ENCODE results near the gene MAP6.

Gene MAP6

DNA sequence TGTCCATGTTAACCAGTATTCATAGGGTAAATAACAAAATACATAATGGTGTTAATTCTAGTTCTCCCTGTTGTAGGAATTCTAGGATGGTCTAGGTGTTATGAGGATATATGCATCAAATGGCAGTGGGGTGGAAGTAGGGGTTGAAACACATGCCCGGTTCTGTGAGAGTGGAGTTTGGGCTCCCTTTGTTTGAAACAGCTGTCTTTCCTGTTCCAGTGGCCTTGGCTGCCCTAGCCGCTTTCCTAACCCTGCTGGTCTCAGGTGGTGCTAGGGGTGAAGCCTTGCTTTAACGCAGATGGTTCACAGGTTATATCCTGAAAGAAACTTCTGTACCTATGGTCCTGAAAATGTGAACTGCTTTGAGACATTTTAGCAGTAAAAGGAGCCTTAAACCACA, 68.5 kb downstream of the MAP6 start:
- no peak overlapping the region for H3K27ac ChIP-seq
- no peaks in the 10 kb centered on the region for H3K27me3 ChIP-seq (ENCODE audit: insufficient read depth, low read depth, severe bottlenecking)
- no peak overlapping the region for H3K4me3 ChIP-seq (ENCODE audit: low read depth, low read length)
- no peaks in the 10 kb centered on the region for H3K36me3 ChIP-seq
- no peak for DNase-seq
- no peaks in the 10 kb centered on the region for H3K9me3 ChIP-seq (ENCODE audit: severe bottlenecking)
- no peak for TF ChIP-seq CTCF (IDR thresholded peaks at IDR 0.05; ENCODE audit: low read depth, low read length)

DNA sequence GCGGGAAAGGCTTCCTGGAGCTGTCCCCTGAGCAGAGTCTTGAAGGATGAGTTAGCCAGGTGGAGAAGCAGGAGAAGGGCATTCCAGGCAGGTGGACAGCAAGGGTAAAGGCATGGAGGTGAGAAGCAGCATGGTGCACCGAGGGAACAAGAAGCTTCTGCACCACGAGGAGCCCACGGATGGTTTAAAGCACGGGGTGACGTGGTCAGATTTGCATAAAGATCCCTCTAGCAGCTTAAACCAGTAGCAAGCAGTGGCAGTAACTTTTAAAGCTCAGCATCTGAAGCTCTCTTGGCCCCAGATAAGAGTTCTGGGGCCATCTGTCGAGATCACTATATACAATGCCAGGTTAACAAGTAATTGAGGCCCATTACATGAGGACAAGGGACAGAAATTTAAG, 69.9 kb downstream of the MAP6 start:
- Histone ChIP-seq H3K9me3 (ENCODE audit: severe bottlenecking) (no peaks in the 10 kb centered on the region), H3K27ac (peak overlapping the region; percentile 24), H3K4me3 (ENCODE audit: low read depth, low read length) (no peak overlapping the region), H3K36me3 (no peaks in the 10 kb centered on the region), H3K27me3 (ENCODE audit: insufficient read depth, low read depth, severe bottlenecking) (no peaks in the 10 kb centered on the region)
- TF ChIP-seq CTCF (IDR thresholded peaks at IDR 0.05; ENCODE audit: low read depth, low read length) = no peak
- no peak for DNase-seq

DNA sequence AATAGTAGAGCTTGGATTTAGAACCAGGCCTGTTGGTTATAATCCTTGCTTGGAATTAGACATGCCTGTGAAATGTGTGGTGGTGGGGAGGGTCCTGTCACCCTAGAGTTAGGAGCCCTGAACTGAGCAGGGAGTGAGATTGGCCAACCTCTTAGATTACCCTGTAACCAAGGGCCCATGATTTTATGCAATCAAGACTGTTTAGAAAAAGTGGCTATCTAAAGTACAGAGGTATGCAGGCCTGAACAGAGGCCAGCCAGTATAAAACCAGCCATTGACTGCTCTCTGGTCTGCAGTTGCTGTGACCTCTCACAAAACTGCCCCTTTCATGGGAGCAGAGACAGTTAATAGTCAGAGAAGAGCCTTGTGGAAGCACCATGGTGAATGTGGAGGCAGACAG, 70.6 kb downstream of the MAP6 start:
- Histone ChIP-seq H3K27ac (peak overlapping the region; percentile 24), H3K4me3 (ENCODE audit: low read depth, low read length) (no peak overlapping the region), H3K36me3 (no peaks in the 10 kb centered on the region), H3K9me3 (ENCODE audit: severe bottlenecking) (no peaks in the 10 kb centered on the region), H3K27me3 (ENCODE audit: insufficient read depth, low read depth, severe bottlenecking) (no peaks in the 10 kb centered on the region)
- TF ChIP-seq CTCF (IDR thresholded peaks at IDR 0.05; ENCODE audit: low read depth, low read length) = no peak
- no peak for DNase-seq

DNA sequence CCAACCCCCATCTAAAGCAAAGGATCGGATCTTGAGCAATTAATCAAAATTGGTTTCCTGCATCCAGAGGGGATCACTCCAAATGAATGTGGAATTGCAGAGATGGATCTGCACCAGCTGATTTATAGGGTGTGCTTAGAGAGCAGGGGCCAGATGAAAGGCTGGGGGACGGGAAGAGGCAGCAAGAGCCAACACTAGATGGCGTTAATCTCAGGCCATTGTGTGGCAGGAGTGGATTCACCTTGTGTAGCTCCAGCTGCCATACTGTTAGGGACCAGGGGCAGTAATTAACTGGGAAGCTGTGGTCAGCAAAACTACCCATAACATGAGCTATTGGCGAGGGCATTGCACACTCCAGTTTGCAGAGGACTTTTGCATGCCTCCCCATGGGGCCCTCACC, 71.2 kb downstream of the MAP6 start:
- Histone ChIP-seq H3K36me3 (no peaks in the 10 kb centered on the region), H3K9me3 (ENCODE audit: severe bottlenecking) (no peaks in the 10 kb centered on the region), H3K27me3 (ENCODE audit: insufficient read depth, low read depth, severe bottlenecking) (no peaks in the 10 kb centered on the region), H3K27ac (no peak overlapping the region), H3K4me3 (ENCODE audit: low read depth, low read length) (no peak overlapping the region)
- TF ChIP-seq CTCF (IDR thresholded peaks at IDR 0.05; ENCODE audit: low read depth, low read length) = peak; percentile 92
- DNase-seq = peak; percentile 74

DNA sequence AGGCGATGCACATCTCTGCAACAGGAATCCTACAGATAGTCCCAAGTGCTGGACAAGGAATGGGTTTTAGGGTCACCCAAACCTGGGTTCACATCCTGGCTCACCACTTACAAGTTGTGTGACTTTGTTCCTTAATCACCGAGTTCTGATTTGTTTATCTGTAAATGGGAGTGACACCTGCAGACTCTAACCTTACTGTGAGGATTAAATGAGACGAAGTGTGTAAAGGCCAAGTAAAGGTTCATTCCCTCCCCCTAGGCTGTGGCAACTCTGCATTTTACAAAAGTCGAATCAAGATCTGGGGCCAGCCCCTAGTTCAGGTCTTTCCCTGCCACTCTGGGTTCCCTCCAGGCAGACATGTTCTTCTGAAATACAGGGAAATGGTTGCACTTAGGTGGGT, 71.9 kb downstream of the MAP6 start:
- Histone ChIP-seq H3K4me3 (ENCODE audit: low read depth, low read length) (no peak overlapping the region), H3K36me3 (no peaks in the 10 kb centered on the region), H3K27me3 (ENCODE audit: insufficient read depth, low read depth, severe bottlenecking) (no peaks in the 10 kb centered on the region), H3K27ac (no peak overlapping the region), H3K9me3 (ENCODE audit: severe bottlenecking) (no peaks in the 10 kb centered on the region)
- TF ChIP-seq CTCF (IDR thresholded peaks at IDR 0.05; ENCODE audit: low read depth, low read length) = no peak
- no peak for DNase-seq

GRCh38 chr11:75595429-75595828, 73.4 kb downstream of the MAP6 start:
- Histone ChIP-seq H3K27ac (no peak overlapping the region), H3K4me3 (ENCODE audit: low read depth, low read length) (no peak overlapping the region), H3K36me3 (no peaks in the 10 kb centered on the region), H3K9me3 (ENCODE audit: severe bottlenecking) (no peaks in the 10 kb centered on the region), H3K27me3 (ENCODE audit: insufficient read depth, low read depth, severe bottlenecking) (no peaks in the 10 kb centered on the region)
- no peak for DNase-seq
- TF ChIP-seq CTCF (IDR thresholded peaks at IDR 0.05; ENCODE audit: low read depth, low read length) = no peak

Data from WERI-Rb-1 (cell line).